Frontal cortex (tissue), 4 donors: ENCODE measurements around the gene VAV2. TPM values are rescaled to one million over a fixed set of nuclear protein-coding genes. Genes with fewer than 3 reads are reported as not detected.

ENCODE experiments used
- DNase-seq, 2 donors: peaks; one replicate each; pipeline ENCODE4 v3.0.0; 2012; ENCODE audit warnings: low spot score in 2 of 2
- FAIRE-seq: peaks from 2 replicates; lab custom pipeline; 2012; peaks lifted over from hg19 to GRCh38; lab: Jason Lieb, UNC
- total RNA-seq: library from RNA; depleted of rRNA; stranded (reverse); fragments of >200 nt; gene quantifications from one replicate; pipeline ENCODE4 v1.2.3, GENCODE V29; 2014
- donor health status: control.
- donor health status: control.
- donor health status: control.

VAV2 gene
- total RNA-seq, 1 donor from 2014 or later: 31.0 TPM

GRCh38 chr9:133973791-133974630 is 18.1 kb downstream of the VAV2 start:
- no peak for FAIRE-seq
- no peak for DNase-seq

GRCh38 chr9:133973111-133973790 is 18.9 kb downstream of the VAV2 start:
- FAIRE-seq (no peak), DNase-seq (no peak)

- DNase-seq (no peak), FAIRE-seq (no peak)
Measured at GRCh38 chr9:133971981-133972941, 19.9 kb downstream of the VAV2 start.

GRCh38 chr9:133971121-133971951 is 20.8 kb downstream of the VAV2 start:
- DNase-seq: no peak
- FAIRE-seq: no peak

GRCh38 chr9:133970581-133971058 is 21.5 kb downstream of the VAV2 start:
- FAIRE-seq (no peak), DNase-seq (no peak)

GRCh38 chr9:133969681-133970580 is 22.2 kb downstream of the VAV2 start:
- DNase-seq (no peak), FAIRE-seq (no peak)

GRCh38 chr9:133968966-133969617 is 23.0 kb downstream of the VAV2 start:
- FAIRE-seq (no peak), DNase-seq (no peak)

GRCh38 chr9:133968428-133968827 is 23.7 kb downstream of the VAV2 start:
- FAIRE-seq: no peak
- no peak for DNase-seq

- no peak for FAIRE-seq
- DNase-seq: no peak
Measured at GRCh38 chr9:133967024-133967741, 24.9 kb downstream of the VAV2 start.

GRCh38 chr9:133964463-133964862 is 27.7 kb downstream of the VAV2 start:
- DNase-seq: no peak
- no peak for FAIRE-seq

GRCh38 chr9:133963166-133963565 is 29.0 kb downstream of the VAV2 start:
- no peak for DNase-seq
- no peak for FAIRE-seq

GRCh38 chr9:133962341-133962740 is 29.8 kb downstream of the VAV2 start:
- FAIRE-seq: no peak
- DNase-seq: no peak

GRCh38 chr9:133961226-133962165 is 30.6 kb downstream of the VAV2 start:
- FAIRE-seq (no peak), DNase-seq (no peak)

GRCh38 chr9:133960568-133961129 is 31.5 kb downstream of the VAV2 start:
- DNase-seq (no peak), FAIRE-seq (no peak)

GRCh38 chr9:133959966-133960567 is 32.1 kb downstream of the VAV2 start:
- no peak for DNase-seq
- FAIRE-seq: no peak
